Adipose tissue (tissue), 3 donors: ENCODE results near the gene FOXN3. TPM values are rescaled to one million over a fixed set of nuclear protein-coding genes. Genes with fewer than 3 reads are reported as not detected.

Source experiments
- H3K27ac ChIP-seq: one replicate; pipeline ENCODE4 v1.5.1; 2013; ENCODE audit warnings: low read depth, low read length
- WGBS, 3 donors: extraction: QIAGEN DNeasy Blood & Tissue Kit; methylation state at CpG; one replicate each; pipeline ENCODE4 v1.1.7; 2013; 5-methylcytosine and 5-hydroxymethylcytosine counted together
- polyA plus RNA-seq, 3 donors: library from polyadenylated mRNA; stranded (reverse); fragments of 200-250 nt; gene quantifications; one replicate each; pipeline ENCODE4 v1.2.3, GENCODE V29; 2013
- donor health status: healthy with polysubstance abuse.
- donor health status: Bipolar disorder and iron deficiency.
- donor health status: healthy.

Gene FOXN3
- polyA plus RNA-seq, 3 donors, result 9.6 to 50.8 (median 50.2) TPM

- WGBS, 3 donors, result 76 to 84% (median 77%) methylated on average over 13 of the region's 13 CpGs
- H3K27ac ChIP-seq, result no peak overlapping the region
These were observed 230.8 kb downstream of the FOXN3 start for GRCh38 chr14:89185919-89186855.

DNA sequence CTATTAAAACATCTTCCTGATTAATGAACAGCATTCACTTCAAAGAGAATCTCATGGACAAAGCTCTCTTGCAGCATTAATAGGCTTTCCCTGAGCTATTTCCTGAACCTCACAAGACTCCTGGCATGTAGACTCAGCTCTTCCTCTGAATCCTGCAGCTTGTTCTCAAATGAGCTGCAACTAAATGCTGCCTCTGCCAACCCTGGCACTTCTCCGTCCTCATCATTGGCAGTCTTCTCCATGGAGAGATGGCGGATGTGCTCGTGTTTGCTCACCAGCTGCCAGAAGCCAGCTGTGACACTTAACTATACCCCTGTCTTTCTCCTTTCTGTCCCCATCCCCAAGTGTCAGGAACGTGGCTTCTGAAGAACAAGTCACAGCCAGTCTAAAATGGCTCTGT, 232.1 kb downstream of the FOXN3 start:
- WGBS, 3 donors, result 65 to 81% (median 71%) methylated on average over 4 of the region's 4 CpGs
- no peak overlapping the region for H3K27ac ChIP-seq

DNA sequence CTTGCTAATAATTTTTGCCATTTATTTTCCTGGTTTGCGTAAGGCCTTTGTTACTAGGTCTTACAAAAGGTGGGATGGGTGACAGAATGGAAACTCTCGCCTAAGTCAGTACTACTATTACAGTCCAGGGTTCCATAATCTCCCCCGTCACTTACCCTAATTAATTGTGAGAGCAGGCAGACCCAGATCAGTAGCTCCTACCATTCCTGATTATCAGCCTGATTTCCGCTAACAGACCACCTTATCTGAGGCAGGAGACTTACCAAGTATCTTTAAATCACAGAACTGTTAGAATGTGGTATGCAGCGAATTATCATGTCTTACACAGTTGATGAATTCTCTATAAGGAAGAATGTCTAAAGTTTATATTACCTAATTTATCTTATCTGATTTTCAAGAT, 234.7 kb downstream of the FOXN3 start:
- WGBS, 3 donors, result 94 to 97% (median 95%) methylated on average over 5 of the region's 5 CpGs
- H3K27ac ChIP-seq, result no peak overlapping the region

- H3K27ac ChIP-seq, result no peak overlapping the region
- 93 to 96% (median 96%) methylated on average over 14 of the region's 14 CpGs for WGBS, 3 donors
These were observed 236.5 kb downstream of the FOXN3 start for GRCh38 chr14:89180546-89180945.

- H3K27ac ChIP-seq, result no peak overlapping the region
- 93 to 95% (median 94%) methylated on average over 13 of the region's 13 CpGs for WGBS, 3 donors
These were observed 237.1 kb downstream of the FOXN3 start for GRCh38 chr14:89179891-89180404.

DNA sequence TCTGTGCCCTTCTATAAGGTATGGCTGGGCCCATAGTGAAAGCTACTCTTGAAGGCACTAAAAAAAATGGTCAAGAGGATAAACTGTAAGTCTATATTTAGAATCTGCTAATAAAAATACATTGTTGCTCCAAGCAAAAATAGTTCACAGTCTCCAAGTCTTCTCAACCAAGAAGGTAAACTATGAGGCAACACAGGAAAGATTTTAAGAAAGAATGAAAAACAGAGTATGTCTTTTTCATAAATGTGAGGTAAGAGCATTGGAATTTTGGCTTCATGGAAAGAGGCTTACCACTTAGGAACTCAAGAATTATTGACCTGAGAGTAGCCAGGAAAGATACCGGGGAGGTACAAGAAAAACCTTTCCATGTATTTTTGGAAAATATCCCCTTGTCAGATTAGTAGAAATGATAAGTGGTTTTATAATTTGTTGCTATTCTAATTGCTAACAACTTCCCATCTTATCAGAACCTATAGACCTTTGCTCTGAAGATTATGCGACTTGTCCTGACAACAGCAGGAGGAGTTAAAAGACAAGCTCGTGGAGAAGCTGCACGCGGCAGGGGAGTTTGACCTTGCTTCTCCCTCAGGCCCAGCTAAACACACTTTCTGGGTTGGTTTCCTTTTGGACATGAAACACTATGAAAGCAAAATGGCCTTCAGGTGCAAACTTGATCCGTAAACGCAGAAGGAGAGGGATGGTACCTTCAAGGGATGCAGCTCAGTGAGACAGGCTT, 238.1 kb downstream of the FOXN3 start:
- WGBS, 3 donors, result 74 to 81% (median 77%) methylated on average over 7 of the region's 7 CpGs
- H3K27ac ChIP-seq, result no peak overlapping the region

GRCh38 chr14:89178376-89178775, 238.7 kb downstream of the FOXN3 start:
- H3K27ac ChIP-seq, result no peak overlapping the region
- 82 to 94% (median 93%) methylated on average over 2 of the region's 2 CpGs for WGBS, 3 donors

DNA sequence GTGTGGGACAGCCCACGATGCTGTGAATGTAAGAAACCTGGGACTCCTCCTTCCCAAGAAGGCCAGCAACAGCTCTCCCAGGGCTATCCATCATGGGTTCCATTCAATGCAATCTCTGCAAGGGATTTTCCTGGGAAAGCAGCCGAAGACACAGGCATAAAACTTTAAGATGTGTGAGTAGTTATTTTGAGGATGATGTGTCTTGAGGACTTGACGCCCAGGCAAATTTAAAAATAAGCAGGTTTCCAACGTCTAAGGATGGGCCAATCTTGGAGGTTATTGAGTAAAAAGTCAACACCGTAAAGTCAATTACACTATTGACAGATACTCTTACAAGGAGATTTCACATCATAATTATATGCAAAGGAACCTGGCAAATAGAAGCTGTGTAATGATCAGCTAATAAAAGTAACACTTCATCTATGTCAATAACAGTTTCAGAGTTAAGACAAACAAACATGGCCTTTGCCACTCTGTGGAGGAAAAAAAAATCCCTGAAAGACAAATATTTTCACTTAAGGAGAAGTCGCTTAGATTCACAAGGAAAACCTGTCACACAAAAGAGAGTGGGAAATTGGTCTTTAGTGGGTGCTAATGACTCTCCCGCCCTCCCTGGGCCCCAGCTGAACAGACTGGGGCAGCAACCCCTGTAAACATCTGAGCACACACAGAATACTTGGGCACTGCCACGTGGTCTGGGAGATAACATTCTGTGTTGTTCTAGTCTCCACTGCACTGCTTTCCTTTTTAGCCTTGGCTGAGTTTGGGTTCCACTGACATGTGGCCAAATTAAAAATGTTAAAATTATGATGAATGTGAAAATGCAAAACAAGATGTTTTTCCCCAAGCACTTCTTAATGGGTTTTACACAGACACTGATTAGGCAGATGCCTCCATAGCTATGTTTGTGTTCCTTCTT, 240.9 kb downstream of the FOXN3 start:
- no peak overlapping the region for H3K27ac ChIP-seq
- 65 to 83% (median 78%) methylated on average over 8 of the region's 8 CpGs for WGBS, 3 donors

DNA sequence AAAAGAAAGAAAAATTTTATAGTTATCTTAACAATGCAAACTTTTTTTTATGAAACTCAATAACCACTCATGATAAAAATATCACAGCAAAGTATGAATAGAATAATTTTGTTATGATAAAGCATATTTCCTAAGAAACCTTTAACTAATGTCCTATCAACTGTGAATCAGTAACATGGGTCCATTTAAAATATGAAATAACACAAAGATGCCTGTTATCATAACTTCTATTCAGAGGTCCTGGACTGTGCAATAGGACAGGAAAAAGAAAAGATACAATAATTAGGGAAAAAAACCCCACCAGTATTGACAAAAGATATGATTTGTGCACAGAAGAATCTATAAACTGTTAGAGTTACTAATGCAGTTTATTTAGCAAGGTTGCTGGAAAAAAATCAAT, 245.4 kb downstream of the FOXN3 start:
- H3K27ac ChIP-seq, result no peak overlapping the region

DNA sequence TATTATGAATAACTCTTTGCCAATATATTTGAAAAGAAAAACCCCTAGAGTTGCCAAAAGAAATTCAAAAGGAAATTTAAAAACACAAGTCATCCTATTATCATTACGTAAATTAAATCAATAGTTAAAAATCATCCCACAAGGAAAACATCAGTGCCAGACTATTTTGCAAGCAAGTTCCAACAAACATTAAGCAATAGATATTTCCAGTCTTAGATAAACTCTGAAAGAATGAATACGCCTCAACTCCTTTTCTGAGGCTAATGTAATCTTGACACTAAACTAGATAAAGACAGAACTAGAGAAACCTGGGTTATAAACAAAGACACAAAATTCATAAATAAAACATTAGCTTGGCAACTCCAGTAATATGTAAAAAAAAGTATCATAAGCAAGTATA, 245.9 kb downstream of the FOXN3 start:
- 51 to 63% (median 56%) methylated on average over 2 of the region's 2 CpGs for WGBS, 3 donors
- H3K27ac ChIP-seq, result no peak overlapping the region

DNA sequence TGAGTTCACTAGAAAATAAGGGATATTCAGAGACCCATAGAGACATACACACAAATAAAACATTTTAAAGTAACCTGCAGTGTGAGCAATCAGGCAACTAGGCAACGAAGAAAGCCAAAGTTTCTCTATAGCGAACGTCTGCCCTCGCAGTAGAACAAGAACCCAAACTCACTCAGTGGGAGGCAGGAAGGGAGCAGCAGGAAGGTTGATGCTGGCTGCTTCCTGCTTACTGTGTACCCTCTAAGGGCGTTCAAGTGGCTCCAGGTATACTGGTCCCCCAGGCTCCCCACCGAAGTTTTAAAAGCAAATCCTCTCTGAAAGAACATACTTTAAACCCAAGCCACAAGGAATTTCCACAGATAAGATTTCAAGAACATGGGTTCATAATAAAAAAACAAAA, 249.3 kb downstream of the FOXN3 start:
- WGBS, 3 donors, result 54 to 85% (median 63%) methylated on average over 6 of the region's 6 CpGs

DNA sequence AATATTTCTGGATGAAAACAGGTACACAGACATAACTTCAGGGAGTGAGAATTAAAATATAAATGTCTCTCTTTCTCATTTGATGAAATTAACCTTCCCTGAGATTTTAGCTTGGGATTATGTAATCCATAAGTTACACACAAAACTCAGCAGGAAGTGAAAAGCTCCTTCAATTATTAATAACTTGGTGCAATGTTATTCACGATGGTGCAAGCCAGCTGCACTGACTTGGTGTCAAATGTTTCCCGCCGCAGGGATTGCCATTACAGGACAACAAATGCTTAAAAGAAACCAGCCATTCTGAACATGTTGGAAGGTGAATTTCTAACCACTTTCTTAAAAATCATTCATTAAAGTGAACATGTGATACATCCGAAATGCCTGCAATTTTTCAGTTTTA, 250.4 kb downstream of the FOXN3 start:
- no peak overlapping the region for H3K27ac ChIP-seq
- 72 to 87% (median 75%) methylated on average over 4 of the region's 4 CpGs for WGBS, 3 donors

More for the DNA sequence above, 249.3 kb downstream of the FOXN3 start:
- H3K27ac ChIP-seq, result no peak overlapping the region

- 21 to 50% (median 25%) methylated on average over 11 of the region's 11 CpGs for WGBS, 3 donors
- H3K27ac ChIP-seq, result no peak overlapping the region
These were observed 251.5 kb downstream of the FOXN3 start for GRCh38 chr14:89165189-89166181.

DNA sequence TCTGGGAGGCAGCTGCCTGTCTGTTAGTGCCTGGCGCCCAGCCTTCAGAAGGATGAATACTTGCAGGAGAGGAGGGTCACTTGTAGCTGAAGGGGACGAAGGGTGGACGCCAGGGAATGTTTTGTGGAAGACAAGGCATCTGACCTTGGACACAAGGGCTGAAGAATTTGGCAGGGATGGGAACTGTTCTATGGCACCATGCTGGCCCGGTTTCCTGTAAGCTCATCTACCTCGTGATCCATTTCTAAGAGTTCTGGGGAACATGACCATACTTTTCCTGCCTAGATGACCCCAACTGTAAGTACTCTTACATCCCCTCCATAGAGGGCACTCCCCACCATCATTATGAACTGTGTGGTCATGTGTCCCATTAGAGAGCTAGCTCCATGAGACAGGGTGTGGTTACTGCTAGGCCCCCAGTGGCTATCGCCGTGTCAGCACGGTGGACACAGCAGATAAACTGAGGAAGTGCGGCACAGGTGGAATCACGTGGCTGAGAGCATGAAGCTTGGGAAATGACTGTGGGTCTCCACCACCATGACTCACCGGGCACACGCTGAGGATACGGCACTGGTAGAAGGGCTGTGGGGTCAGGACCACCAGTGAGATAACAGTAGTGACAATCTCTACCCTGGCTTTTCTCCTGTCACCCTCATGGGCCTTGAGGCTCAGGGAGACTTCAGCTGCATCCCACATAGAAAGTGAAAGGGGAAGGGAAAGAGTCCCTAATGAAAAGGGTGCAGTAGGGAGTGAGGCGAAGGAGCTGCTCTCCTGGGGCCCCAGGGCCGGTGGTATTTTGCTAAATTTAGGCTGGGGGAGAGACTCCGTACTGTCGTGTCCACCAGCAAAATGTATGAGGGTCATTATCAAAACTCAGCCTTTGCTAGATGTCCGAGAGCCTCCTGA, 252.6 kb downstream of the FOXN3 start:
- WGBS, 3 donors, result 64 to 87% (median 70%) methylated on average over 18 of the region's 18 CpGs
- H3K27ac ChIP-seq, result no peak overlapping the region

- no peak overlapping the region for H3K27ac ChIP-seq
- 89 to 93% (median 92%) methylated on average over 17 of the region's 17 CpGs for WGBS, 3 donors
These were observed 253.9 kb downstream of the FOXN3 start for GRCh38 chr14:89163031-89163636.

- H3K27ac ChIP-seq, result no peak overlapping the region
- 97% methylated on average over 20 to 22 of the region's 22 CpGs for WGBS, 3 donors
These were observed 254.4 kb downstream of the FOXN3 start for GRCh38 chr14:89162586-89162985.
